ENCODE data around the gene NUP133.
"Not testable (repeated sequence)": the region's sequence is repeated elsewhere in the genome, so short reads cannot be mapped to it uniquely, and the experiment has no call there.

Gene NUP133

DNA sequence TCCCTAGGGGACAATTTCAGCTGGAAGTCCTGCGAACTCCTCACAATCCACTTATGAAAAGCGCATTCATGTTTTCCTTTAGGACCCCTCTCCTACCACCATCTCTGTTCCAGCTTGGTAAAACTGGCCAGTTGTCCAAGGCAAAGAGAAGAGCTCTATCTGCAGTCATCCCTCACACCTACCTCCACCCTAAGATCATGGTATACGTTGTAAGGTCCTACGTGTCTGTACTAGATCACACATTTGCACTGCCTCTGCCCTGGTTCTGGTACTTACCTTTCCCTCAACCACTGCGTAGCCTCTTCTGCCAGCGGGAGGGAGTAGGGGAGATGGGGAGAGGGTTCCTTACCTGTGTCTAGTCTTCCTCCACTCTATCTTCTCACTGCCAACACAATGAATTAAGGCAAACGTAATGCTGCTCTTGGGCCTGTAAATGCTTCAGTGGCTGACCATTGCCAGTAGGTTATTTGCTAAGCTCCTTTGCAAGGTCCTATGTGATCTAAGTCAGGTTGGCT is 739 bp upstream of the NUP133 start:
- DNase-seq (ENCODE audit: low spot score) = no peak

GRCh38 chr1:229507502-229507901 is 639 bp downstream of the NUP133 start:
- DNase-seq (ENCODE audit: low spot score) = no peak

DNA sequence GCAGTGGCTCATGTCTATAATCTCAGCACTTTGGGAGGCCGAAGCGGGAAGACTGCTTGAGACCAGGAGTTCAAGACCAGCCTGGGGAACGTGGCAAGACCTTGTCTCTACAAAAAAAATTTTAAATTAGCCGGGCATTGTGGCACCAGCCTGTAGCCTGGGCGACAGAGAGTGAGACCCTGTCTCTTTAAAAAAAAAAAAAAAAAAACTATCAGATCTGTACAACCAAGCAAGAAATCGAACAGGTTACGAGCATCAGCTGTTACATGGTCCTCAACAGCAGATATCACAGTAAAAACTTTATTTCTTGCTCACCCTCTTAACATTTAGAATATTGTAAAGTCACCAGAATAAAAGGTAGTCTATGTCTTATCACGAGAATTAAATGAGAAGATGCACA is 1.5 kb downstream of the NUP133 start:
- no peak for DNase-seq (ENCODE audit: low spot score)

DNA sequence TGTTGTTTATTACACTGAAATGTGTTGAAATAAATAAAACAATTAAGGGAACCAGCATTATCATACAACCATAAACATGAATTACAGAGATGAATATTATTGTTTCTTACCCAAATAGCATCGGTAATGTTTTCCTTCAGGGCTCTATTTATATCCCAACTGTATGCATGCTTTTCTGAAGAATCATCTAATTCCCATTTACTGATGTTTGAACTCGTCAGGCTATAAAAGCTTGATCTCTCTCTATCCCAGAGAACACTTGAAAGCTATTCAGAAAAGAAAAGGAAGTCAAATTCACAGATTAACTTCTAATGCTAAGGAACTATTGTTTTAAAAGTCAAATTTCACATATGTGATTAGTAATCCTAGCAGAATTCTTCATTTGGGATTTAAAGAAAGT is 12.4 kb downstream of the NUP133 start:
- no peak for DNase-seq (ENCODE audit: low spot score)

DNA sequence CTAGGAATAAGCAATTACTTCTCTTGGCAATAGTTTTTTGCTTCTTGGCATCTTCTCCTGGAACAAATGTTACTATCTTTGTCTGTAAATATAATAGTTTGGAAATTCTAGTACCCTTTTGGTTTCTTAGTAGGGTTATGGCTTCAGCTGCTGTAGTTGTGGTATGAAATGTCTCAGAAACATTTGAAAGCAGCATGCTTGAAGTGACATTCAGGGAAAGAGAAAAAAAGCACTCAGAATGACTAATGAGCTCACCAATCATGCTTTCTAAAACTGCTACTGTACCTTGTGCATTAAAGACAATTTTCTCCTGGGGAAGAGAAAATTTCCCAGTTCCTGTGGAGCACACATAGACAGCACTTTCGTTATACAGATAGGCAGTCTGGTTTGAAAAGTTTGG is 21.0 kb downstream of the NUP133 start:
- no peak for DNase-seq (ENCODE audit: low spot score)

GRCh38 chr1:229485318-229485717 is 22.8 kb downstream of the NUP133 start:
- DNase-seq (ENCODE audit: low spot score) = no peak

- DNase-seq (ENCODE audit: low spot score) = no peak
These were observed 25.6 kb downstream of the NUP133 start for GRCh38 chr1:229482511-229482910.

DNA sequence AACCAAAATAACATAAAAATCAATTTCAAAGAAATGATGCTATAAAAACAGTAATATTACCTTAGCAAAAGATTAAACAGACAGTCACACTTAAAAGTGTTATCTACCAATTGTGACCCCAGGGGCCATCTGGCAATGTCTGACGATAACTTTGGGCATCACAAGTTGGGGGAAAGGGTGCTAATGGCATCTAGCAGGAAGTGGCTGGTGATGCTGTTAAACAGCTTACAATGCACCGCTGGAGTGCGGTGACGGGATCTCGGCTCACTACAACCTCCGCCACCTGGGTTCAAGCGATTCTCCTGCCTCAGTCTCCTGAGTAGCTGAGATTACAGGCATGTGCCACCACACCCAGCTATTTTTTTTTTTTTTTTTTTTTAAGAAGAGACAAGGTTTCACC is 27.6 kb downstream of the NUP133 start:
- DNase-seq (ENCODE audit: low spot score) = no peak

GRCh38 chr1:229479660-229480399 is 28.3 kb downstream of the NUP133 start:
- no peak for DNase-seq (ENCODE audit: low spot score)

GRCh38 chr1:229478852-229479251 is 29.3 kb downstream of the NUP133 start:
- DNase-seq (ENCODE audit: low spot score) = no peak

DNA sequence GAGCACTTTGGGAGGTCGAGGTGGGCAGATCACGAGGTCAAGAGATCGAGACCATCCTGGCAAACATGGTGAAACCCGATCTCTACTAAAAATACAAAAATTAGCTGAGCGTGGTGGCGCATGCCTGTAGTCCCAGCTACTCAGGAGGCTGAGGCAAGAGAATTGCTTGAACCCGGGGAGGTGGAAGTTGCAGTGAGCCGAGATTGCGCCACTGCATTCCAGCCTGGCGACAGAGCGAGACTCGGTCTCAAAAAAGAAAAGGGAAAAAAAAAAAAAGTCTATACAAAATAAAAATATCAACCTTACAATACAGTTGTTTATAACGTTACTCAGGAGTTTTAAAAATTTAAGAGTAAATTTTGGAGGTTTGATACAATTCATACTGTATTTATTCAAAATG is 32.3 kb downstream of the NUP133 start:
- DNase-seq (ENCODE audit: low spot score) = not testable (repeated sequence)

DNA sequence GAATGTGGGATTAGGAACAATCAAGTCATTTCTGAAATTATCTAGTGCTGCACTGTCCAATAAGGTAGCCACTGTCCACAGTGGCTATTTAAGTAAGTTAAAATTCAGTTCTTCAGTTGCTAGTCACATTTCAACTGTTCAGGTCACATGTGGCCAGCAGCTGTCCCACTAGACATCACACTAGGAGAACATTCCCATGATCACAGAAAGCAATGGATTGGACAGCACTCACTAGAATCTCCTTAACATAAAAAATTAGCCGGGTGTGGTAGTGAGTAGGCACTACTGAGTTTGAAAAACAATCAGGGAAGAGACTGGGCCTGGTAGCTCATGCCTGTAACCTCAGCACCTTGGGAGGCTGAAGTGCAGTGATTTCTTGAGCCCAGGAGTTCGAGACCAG is 33.6 kb downstream of the NUP133 start:
- no peak for DNase-seq (ENCODE audit: low spot score)

GRCh38 chr1:229471175-229471574 is 37.0 kb downstream of the NUP133 start:
- no peak for DNase-seq (ENCODE audit: low spot score)

DNA sequence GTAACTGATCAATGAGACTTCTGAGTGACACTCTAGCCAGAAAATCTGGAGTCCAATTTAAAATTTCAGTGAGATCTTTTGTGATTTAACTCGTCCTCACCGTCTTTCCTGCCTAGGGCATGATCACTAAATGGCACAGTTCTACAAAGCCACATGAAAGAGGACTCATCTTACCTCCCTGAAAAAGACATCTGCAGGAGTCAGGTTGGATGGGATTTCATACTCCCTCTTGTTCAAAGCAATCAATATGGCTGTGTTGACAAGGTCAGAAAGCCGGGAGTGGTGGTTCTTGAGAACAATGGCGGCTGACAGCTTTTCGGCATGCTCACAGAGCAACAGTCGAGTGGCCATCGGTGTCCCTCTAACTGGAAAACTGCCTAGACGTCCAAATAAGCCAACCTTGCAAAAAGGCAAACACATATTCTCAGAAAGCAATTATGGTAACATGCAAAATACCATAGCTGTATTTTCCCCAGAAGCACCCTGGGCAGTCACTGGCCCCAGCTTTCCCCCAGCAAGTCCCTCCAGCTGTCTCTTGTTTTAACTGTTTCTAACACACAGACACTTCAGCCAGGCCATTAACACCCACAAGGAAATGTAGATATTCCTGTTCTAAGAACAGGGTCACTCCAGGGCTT is 37.6 kb downstream of the NUP133 start:
- DNase-seq (ENCODE audit: low spot score) = no peak

- DNase-seq (ENCODE audit: low spot score) = no peak
These were observed 41.3 kb downstream of the NUP133 start for GRCh38 chr1:229466887-229467286.

DNA sequence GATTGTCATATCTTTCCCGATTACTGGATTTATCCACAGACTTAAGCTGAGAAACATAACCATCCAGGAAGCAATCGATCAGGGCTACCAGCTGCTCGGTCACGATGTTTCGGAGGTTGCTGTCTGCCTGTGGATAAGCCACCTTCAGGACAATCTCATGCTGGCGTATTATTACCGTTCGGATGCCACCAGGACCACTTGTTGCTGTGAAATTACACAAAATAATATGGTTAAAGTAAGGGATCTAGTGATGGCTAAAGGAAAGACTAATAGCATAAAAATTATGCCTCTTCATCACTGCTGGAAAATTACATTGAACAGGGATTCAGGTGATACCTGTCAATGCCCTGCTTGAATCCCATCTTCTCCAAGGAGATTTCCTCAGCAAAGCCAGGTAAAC is 43.5 kb downstream of the NUP133 start:
- no peak for DNase-seq (ENCODE audit: low spot score)

DNA sequence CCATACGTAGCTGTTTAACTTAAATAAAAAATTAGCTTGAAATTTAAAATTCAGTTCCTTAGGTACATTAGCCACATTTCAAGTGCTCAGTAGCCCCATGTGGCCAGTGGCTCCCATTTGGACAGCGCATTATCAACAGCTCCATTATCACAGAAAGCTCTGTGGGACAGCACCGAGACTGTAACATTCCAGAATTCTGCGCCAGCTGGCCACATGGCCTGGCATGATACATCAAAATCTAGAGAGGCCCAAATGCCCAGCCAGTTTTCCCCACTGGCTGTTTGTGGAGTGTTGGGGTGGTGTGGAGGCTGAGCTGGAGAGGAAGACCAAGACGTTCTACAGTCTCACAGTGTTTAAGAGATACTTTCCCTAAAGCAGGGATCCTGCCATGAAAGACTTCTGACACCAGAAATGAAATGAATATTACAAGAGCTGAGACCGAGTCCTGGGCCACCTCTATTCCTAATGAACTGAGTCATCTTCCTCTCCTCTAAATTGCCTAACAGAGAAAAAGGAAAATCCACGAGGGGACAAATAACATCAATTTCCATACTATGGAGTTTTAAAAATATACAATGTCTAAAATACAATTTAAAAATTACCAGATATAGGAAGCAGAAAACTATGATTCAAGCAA is 47.0 kb downstream of the NUP133 start:
- DNase-seq (ENCODE audit: low spot score) = no peak

DNA sequence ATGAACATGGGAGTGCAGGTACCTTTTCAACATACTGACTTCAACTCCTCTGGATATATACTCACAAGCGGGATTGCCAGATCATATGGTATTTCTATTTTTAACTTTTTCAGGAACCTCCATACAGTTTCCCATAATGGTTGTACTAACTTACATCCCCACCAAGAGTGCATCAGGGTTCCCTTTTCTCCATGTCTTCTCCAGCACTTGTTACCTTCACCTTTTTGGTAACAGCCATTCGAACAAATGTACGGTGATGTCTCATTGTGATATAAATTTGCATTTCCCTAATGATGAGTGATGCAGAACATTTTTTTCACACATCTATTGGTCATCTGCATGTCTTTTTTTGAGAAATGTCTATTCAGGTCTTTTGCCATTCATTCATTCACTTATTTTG is 48.3 kb downstream of the NUP133 start:
- no peak for DNase-seq (ENCODE audit: low spot score)

DNA sequence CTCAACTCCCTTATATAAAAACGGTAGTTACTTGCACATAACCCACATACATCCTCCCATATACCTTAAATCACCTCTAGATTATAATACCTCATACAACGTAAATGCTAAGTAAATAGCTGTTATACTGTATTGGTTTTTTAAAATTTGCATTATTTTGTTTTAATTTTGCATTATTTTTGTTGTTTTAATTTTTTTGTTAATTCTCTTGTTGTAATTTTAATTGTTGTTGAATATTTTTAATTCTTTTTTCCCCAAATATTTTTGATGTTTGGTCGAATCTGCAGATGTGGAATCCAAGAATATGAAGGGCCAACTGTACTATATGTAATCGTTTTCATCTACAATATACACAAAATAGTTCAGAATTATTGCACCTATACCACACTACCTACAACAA is 50.7 kb downstream of the NUP133 start:
- no peak for DNase-seq (ENCODE audit: low spot score)

- no peak for DNase-seq (ENCODE audit: low spot score)
These were observed 52.1 kb downstream of the NUP133 start for GRCh38 chr1:229456016-229456415.

GRCh38 chr1:229454056-229454455 is 54.1 kb downstream of the NUP133 start:
- DNase-seq (ENCODE audit: low spot score) = no peak

GRCh38 chr1:229452956-229453801 is 55.0 kb downstream of the NUP133 start:
- no peak for DNase-seq (ENCODE audit: low spot score)
